Measurements from ENCODE around the gene GALNT16.
"Not testable (repeated sequence)": the region's sequence is repeated elsewhere in the genome, so short reads cannot be mapped to it uniquely, and the experiment has no call there.

The GALNT16 gene

DNA sequence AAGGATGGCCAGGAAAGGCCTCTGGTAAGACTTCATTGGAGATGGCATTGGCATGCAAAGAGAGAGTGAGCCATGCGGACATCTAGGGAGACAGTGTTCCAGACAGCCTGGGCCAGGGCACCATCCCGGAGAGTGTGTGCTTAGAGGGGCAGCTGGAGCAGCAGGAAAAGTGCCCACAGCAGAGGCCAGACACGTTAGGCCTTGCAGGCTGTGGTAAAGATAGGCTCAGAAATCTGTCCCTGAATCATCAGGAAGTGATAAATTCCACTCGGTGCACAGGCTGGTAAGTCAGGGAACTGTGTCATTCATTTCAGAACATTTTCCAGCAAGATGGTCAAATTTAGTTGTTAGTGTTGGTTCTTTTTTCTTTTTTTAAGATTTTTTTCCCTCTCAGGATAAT lies 8.8 kb downstream of the GALNT16 start:
- H3K9me3 ChIP-seq (ENCODE audit: control insufficient read depth in 2 of 2, low read length in 2 of 2): no peaks in the 10 kb centered on the region
- peaks cover under 1 to 3% of the 10 kb centered on the region in 2 donors for H3K27me3 ChIP-seq (ENCODE audit: control insufficient read depth in 1 of 2, insufficient read depth in 2 of 2, low read length in 2 of 2)
- H3K9ac ChIP-seq (ENCODE audit: low read length in 2 of 2): no peak overlapping the region
- H3K27ac ChIP-seq (ENCODE audit: low read length): no peak overlapping the region
- H3K4me1 ChIP-seq (ENCODE audit: control insufficient read depth, insufficient read depth, low read length): peaks cover 3% of the 10 kb centered on the region
- H3K36me3 ChIP-seq (ENCODE audit: control insufficient read depth in 2 of 2, insufficient read depth in 2 of 2, low read length in 2 of 2): no peaks in the 10 kb centered on the region
- H3K4me3 ChIP-seq (ENCODE audit: low read length in 2 of 2): no peak overlapping the region

GRCh38 chr14:69269381-69269780 lies 9.4 kb downstream of the GALNT16 start:
- Histone ChIP-seq H3K4me3 (ENCODE audit: low read length in 2 of 2) (no peak overlapping the region), H3K36me3 (ENCODE audit: control insufficient read depth in 2 of 2, insufficient read depth in 2 of 2, low read length in 2 of 2) (no peaks in the 10 kb centered on the region), H3K27ac (ENCODE audit: low read length) (no peak overlapping the region), H3K4me1 (ENCODE audit: control insufficient read depth, insufficient read depth, low read length) (peaks cover 3% of the 10 kb centered on the region), H3K9me3 (ENCODE audit: control insufficient read depth in 2 of 2, low read length in 2 of 2) (no peaks in the 10 kb centered on the region), H3K27me3 (ENCODE audit: control insufficient read depth in 1 of 2, insufficient read depth in 2 of 2, low read length in 2 of 2) (peaks cover 0 to 3% of the 10 kb centered on the region in 2 donors), H3K9ac (ENCODE audit: low read length in 2 of 2) (no peak overlapping the region)

- Histone ChIP-seq H3K4me1 (ENCODE audit: control insufficient read depth, insufficient read depth, low read length) (peaks cover 3% of the 10 kb centered on the region), H3K27me3 (ENCODE audit: control insufficient read depth in 1 of 2, insufficient read depth in 2 of 2, low read length in 2 of 2) (peaks cover 0 to 2% of the 10 kb centered on the region in 2 donors), H3K27ac (ENCODE audit: low read length) (no peak overlapping the region)
These were observed 10.1 kb downstream of the GALNT16 start for GRCh38 chr14:69270097-69270496.

GRCh38 chr14:69270795-69271708 lies 11.1 kb downstream of the GALNT16 start:
- Histone ChIP-seq H3K4me1 (ENCODE audit: control insufficient read depth, insufficient read depth, low read length) (peaks cover 3% of the 10 kb centered on the region), H3K9me3 (ENCODE audit: control insufficient read depth in 2 of 2, low read length in 2 of 2) (no peaks in the 10 kb centered on the region), H3K9ac (ENCODE audit: low read length in 2 of 2) (no peak overlapping the region), H3K4me3 (ENCODE audit: low read length in 2 of 2) (no peak overlapping the region), H3K27me3 (ENCODE audit: control insufficient read depth in 1 of 2, insufficient read depth in 2 of 2, low read length in 2 of 2) (no peaks in the 10 kb centered on the region), H3K36me3 (ENCODE audit: control insufficient read depth in 2 of 2, insufficient read depth in 2 of 2, low read length in 2 of 2) (no peaks in the 10 kb centered on the region), H3K27ac (ENCODE audit: low read length) (no peak overlapping the region)

More at GRCh38 chr14:69270097-69270496, 10.1 kb downstream of the GALNT16 start:
- Histone ChIP-seq H3K9ac (ENCODE audit: low read length in 2 of 2) (no peak overlapping the region), H3K36me3 (ENCODE audit: control insufficient read depth in 2 of 2, insufficient read depth in 2 of 2, low read length in 2 of 2) (no peaks in the 10 kb centered on the region), H3K4me3 (ENCODE audit: low read length in 2 of 2) (no peak overlapping the region), H3K9me3 (ENCODE audit: control insufficient read depth in 2 of 2, low read length in 2 of 2) (no peaks in the 10 kb centered on the region)

- Histone ChIP-seq H3K9ac (ENCODE audit: low read length in 2 of 2) (no peak overlapping the region), H3K27ac (ENCODE audit: low read length) (no peak overlapping the region), H3K4me1 (ENCODE audit: control insufficient read depth, insufficient read depth, low read length) (no peaks in the 10 kb centered on the region), H3K27me3 (ENCODE audit: control insufficient read depth in 1 of 2, insufficient read depth in 2 of 2, low read length in 2 of 2) (no peaks in the 10 kb centered on the region), H3K4me3 (ENCODE audit: low read length in 2 of 2) (no peak overlapping the region), H3K36me3 (ENCODE audit: control insufficient read depth in 2 of 2, insufficient read depth in 2 of 2, low read length in 2 of 2) (no peaks in the 10 kb centered on the region), H3K9me3 (ENCODE audit: control insufficient read depth in 2 of 2, low read length in 2 of 2) (no peaks in the 10 kb centered on the region)
These were observed 14.4 kb downstream of the GALNT16 start for GRCh38 chr14:69274321-69274720.

DNA sequence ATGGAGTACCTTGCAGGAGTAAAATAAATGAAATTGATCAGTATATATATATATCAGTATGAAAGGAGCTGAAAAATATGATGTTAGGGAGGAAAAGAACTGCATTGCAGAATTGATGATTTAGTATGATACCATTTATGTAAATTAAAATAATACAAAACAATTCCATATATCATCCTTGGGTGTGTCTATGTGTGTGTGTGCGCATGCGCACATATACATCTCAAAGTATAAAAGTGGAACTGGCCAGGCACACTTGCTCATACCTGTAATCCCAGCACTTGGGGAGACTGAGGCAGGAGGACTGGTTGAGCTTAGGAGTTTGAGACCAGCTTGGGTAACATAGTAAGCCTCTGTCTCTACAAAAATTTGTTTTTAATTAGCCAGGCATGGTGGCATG lies 15.4 kb downstream of the GALNT16 start:
- H3K27ac ChIP-seq (ENCODE audit: low read length): no peak overlapping the region
- H3K36me3 ChIP-seq (ENCODE audit: control insufficient read depth in 2 of 2, insufficient read depth in 2 of 2, low read length in 2 of 2): no peaks in the 10 kb centered on the region
- no peak overlapping the region for H3K9ac ChIP-seq (ENCODE audit: low read length in 2 of 2)
- no peaks in the 10 kb centered on the region for H3K9me3 ChIP-seq (ENCODE audit: control insufficient read depth in 2 of 2, low read length in 2 of 2)
- no peaks in the 10 kb centered on the region for H3K27me3 ChIP-seq (ENCODE audit: control insufficient read depth in 1 of 2, insufficient read depth in 2 of 2, low read length in 2 of 2)
- H3K4me1 ChIP-seq (ENCODE audit: control insufficient read depth, insufficient read depth, low read length): no peaks in the 10 kb centered on the region
- no peak overlapping the region for H3K4me3 ChIP-seq (ENCODE audit: low read length in 2 of 2)

DNA sequence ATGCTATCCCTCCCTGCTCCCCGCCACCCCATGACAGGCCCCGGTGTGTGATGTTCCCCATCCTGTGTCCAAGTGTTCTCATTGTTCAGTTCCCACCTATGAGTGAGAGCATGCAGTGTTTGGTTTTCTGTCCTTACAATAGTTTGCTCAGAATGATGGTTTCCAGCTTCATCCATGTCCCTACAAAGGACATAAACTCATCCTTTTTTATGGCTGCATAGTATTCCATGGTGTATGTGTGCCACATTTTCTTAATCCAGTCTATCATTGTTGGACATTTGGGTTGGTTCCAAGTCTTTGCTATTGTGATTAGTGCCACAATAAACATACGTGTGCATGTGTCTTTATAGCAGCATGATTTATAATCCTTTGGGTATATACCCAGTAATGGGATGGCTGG lies 17.4 kb downstream of the GALNT16 start:
- not testable (repeated sequence) for H3K4me1 ChIP-seq (ENCODE audit: control insufficient read depth, insufficient read depth, low read length); H3K27me3 ChIP-seq (ENCODE audit: control insufficient read depth in 1 of 2, insufficient read depth in 2 of 2, low read length in 2 of 2); H3K36me3 ChIP-seq (ENCODE audit: control insufficient read depth in 2 of 2, insufficient read depth in 2 of 2, low read length in 2 of 2); H3K9me3 ChIP-seq (ENCODE audit: control insufficient read depth in 2 of 2, low read length in 2 of 2); H3K4me3 ChIP-seq (ENCODE audit: low read length in 2 of 2); H3K9ac ChIP-seq (ENCODE audit: low read length in 2 of 2); H3K27ac ChIP-seq (ENCODE audit: low read length)

DNA sequence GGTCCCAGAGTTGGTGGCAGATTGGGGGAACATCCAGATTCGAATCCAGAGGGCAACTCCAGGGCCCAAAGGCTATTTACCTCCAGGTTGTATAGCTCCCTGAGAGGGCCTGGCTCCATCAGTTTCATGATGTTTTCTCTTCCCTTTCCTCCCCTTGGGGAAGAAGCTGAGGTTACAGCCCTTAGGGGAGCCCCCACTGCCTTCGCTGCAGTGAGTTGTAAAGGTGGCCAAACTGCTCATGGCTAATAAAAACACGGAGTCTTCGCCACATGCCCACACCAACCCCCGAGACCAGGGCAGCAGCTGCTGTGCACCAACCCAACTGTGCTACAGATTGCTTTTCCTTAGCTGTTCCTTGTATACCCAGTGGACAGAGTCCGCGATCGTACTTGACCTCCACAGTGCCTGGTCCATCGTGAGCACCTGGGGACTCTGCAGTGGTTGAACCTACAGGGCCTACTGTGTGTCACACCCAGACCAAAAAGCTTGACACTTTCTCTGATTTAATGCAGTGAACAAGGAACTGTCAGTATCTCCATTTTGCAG lies 20.9 kb downstream of the GALNT16 start:
- H3K27me3 ChIP-seq (ENCODE audit: control insufficient read depth in 1 of 2, insufficient read depth in 2 of 2, low read length in 2 of 2): no peaks in the 10 kb centered on the region
- H3K27ac ChIP-seq (ENCODE audit: low read length): no peak overlapping the region
- no peaks in the 10 kb centered on the region for H3K36me3 ChIP-seq (ENCODE audit: control insufficient read depth in 2 of 2, insufficient read depth in 2 of 2, low read length in 2 of 2)
- no peak overlapping the region for H3K9ac ChIP-seq (ENCODE audit: low read length in 2 of 2)
- H3K4me3 ChIP-seq (ENCODE audit: low read length in 2 of 2): no peak overlapping the region
- no peaks in the 10 kb centered on the region for H3K4me1 ChIP-seq (ENCODE audit: control insufficient read depth, insufficient read depth, low read length)
- H3K9me3 ChIP-seq (ENCODE audit: control insufficient read depth in 2 of 2, low read length in 2 of 2): no peaks in the 10 kb centered on the region

- Histone ChIP-seq H3K27me3 (ENCODE audit: control insufficient read depth in 1 of 2, insufficient read depth in 2 of 2, low read length in 2 of 2) (no peaks in the 10 kb centered on the region), H3K4me3 (ENCODE audit: low read length in 2 of 2) (no peak overlapping the region), H3K9ac (ENCODE audit: low read length in 2 of 2) (no peak overlapping the region), H3K4me1 (ENCODE audit: control insufficient read depth, insufficient read depth, low read length) (no peaks in the 10 kb centered on the region), H3K9me3 (ENCODE audit: control insufficient read depth in 2 of 2, low read length in 2 of 2) (no peaks in the 10 kb centered on the region), H3K36me3 (ENCODE audit: control insufficient read depth in 2 of 2, insufficient read depth in 2 of 2, low read length in 2 of 2) (no peaks in the 10 kb centered on the region), H3K27ac (ENCODE audit: low read length) (no peak overlapping the region)
These were observed 21.7 kb downstream of the GALNT16 start for GRCh38 chr14:69281450-69282169.

- H3K9ac ChIP-seq (ENCODE audit: low read length in 2 of 2): no peak overlapping the region
- H3K27ac ChIP-seq (ENCODE audit: low read length): no peak overlapping the region
- no peaks in the 10 kb centered on the region for H3K27me3 ChIP-seq (ENCODE audit: control insufficient read depth in 1 of 2, insufficient read depth in 2 of 2, low read length in 2 of 2)
- H3K4me1 ChIP-seq (ENCODE audit: control insufficient read depth, insufficient read depth, low read length): peaks cover 7% of the 10 kb centered on the region
- H3K36me3 ChIP-seq (ENCODE audit: control insufficient read depth in 2 of 2, insufficient read depth in 2 of 2, low read length in 2 of 2): no peaks in the 10 kb centered on the region
- no peaks in the 10 kb centered on the region for H3K9me3 ChIP-seq (ENCODE audit: control insufficient read depth in 2 of 2, low read length in 2 of 2)
- no peak overlapping the region for H3K4me3 ChIP-seq (ENCODE audit: low read length in 2 of 2)
These were observed 22.5 kb downstream of the GALNT16 start for GRCh38 chr14:69282448-69282847.
